HTERT RPE-1 (cell line): Measurements from ENCODE around the gene KRTAP21-2.
"Not testable (repeated sequence)": the region's sequence is repeated elsewhere in the genome, so short reads cannot be mapped to it uniquely, and the experiment has no call there.

ENCODE experiments used
- in situ Hi-C: fragments of 300-500 bp; cut with MboI; formaldehyde crosslinking; loops from 4 replicates; pipeline ENCODE4 v1.14.3; 2020; ENCODE audit warnings: low sequenced_read_pairs

The KRTAP21-2 gene

DNA sequence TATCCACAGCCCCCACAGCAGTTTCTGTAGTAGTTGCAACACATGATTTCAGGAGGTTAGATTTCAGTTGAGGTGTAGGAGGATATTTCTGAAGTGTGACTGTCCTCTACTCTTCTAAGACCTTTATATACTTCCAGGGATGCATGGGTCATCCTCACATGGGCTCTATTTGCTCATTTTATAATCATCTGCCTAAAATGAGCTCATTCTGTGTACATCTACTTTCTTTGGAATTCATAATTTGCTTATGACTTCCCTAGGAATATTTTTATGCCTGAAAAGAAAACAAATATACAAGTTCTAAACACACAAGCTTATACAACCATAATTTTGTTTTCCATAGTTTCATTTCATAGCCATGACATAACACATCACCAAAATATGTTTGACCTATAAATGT, at the start of gene KRTAP21-2:
Gene KRTAP21-2, minus strand, starts transcription at position 101 of the 400 bp plus-strand sequence. Its CDS starts 57 bp downstream, at position 44.
- in situ Hi-C loops = no loop called here

DNA sequence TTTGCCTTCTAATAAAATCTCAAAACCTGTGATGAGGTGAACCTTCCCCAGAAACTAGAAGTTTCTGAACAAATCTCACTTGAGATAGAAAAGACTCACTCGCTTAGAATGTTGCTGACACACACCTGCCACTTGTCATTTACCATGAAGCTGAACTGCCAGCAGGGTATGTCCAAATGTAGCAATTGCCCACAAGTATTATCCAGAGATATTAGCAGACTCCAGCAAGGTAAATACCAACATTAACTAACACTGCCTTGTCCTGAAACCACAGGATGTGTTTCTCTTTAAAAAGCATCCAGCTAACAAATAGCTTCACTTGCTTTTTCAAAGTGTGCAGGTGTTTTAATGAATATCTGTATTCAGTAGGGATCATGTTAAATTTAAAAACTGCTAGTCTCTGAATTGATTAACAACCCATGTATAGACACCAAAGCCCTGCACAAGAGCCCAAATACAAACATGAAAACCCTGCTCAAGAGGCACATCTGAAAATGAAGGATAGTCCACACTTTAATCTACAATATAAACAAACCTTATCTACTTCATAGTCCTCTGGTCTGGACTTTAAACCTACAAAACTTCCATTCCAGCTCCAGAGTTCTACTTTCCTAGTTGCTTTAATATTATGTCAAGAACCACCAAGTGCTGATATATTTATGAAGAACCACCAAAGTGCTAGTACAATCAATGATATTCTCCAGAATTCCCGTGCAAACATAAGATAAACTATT, 46.7 kb upstream of the KRTAP21-2 start:
- in situ Hi-C loops = no loop called here

DNA sequence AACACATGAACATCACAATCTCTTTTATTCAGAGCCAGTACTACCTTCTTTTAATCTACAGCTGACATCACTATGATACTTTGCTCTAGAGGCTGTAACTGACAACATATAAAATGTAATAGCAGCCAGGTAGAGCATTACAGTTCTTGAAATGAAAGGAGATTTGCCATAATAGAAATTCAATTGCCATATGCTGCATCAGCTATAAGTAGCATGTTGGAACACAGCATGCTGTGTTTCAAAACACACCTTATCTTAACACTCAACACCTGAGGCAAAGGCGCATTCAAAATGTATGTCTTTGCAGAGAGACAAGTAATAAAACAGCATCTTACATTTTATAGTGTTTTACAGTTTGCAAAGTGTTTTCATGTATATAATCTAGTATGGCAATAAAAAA, 32.2 kb upstream of the KRTAP21-2 start:
- in situ Hi-C loops = no loop called here

DNA sequence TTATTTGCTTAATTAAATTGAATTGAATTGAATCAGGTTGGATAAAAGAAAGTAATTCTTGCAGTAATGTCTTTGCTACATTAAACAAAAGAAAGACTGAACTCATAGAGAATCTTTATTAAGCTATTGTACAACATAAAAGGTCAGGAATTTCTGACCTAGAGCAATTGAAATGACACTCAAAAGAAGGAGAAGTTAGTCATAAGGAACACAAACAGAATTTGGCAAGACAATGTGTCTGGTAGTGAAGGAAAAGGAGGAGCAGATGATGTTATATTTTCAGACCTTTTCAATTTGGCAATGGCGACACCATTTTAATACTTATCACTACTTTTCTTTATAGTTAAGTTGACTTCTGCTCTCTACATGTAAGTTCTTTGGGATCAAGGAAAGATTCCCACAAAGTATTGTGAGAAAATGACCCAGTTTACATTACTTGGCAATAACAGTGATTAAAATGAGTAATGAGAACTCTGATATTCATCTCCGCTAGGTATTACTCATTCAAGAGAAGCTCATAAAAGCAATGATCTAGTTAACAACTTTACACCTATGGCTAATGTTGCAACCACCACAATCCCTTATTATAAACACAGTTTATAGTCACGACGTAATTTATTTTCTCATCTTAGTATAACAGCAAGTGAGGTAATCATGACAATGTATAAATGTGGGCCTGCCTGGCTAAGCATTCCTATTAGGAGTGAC, 22.8 kb upstream of the KRTAP21-2 start:
- in situ Hi-C loops = no loop called here

DNA sequence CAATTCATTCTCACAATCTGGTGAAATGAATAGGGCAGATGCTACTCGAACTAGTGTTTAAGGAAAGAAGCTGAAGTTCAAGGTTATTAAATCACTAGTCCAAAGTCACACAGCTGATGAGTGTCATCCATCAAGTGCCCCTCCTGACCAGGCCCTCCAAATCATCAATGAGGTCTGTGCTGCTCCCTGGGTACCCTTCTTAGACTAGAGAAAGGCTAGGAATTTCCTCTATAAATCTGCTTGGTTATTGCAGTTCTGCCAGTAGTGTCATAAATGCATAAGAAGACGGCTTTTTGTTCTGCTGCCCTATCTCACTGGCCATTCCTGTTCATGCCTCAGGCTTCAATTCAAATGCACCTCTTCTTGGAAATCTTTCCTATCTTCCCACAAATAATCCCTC, 13.7 kb upstream of the KRTAP21-2 start:
- in situ Hi-C loops = no loop called here

DNA sequence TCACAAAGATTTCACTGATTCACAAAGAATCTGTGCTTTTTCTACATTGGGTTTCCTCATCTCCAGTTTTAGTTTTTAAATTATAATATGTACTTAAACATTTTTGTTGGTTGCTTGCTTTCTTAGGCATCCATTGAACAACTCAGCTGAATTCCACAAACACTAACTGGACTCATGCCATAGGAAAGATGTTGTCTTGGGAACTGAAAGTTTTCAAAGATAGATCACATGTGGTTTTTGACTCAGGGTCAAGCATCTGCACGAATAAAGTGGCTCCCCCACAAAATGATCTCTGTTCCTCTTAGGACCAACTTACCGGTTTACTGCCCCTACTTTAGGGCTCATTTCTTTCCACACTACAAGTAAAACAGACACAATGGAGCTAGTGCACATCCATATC, 11.2 kb upstream of the KRTAP21-2 start:
- in situ Hi-C loops = no loop called here

DNA sequence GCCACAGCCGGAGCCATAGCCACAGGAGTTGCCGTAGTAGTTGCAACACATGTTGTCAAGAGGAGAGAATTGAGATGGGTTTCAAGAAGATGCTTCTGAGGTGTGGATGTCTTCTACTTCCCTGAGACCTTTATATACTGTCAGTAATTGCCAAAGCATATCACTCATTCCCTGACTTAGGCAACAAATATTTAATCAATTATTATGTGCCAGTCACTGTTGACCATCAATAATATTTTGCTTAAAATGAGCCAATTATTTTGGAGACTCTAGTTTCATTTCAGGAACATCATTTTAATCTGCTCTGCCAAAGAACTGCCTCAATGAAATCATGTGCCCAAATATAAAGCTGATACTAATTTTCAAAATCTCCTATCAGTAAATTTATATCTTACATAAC, 8.3 kb upstream of the KRTAP21-2 start, which contains the start of gene KRTAP21-1:
Gene KRTAP21-1, minus strand, starts transcription at position 101 of the 400 bp plus-strand sequence. Its CDS starts 50 bp downstream, at position 51.
- in situ Hi-C loops = not testable (repeated sequence)

DNA sequence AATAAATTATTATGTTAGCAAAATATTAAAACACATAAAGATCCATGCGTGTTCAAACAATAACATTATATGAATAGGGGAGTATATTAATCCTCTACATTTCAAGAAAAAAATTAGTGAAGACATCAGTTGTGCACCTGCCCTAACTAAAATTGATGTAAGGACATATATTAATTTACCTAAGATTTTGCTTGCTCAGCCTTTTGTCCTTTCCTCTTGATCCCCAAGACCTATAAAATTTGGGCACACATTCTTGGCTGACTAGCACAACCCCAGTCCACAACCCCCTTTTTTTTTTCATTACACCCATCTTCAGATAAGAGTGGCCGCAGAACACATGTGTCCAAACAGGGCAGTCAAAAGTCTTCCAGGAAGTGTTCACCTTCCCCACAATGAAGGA, 6.6 kb downstream of the KRTAP21-2 start:
- in situ Hi-C loops = no loop called here

DNA sequence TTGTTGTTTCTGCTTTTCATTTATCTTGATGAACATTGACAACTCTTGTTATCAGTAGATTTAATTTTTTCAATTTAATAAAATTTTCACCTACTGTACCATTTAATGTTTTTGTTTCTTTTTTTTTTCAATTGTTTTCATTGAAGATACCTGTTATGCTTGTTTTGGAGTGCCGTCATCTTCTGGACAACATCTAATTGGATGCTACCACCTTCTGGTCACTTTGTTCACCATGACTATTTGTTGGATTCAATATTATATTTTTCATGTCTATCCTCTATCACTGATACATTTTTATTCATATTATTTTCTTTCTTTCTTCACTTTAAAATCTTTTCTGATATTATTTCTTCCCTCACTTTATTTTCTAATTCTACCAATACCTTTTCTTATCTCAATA, 14.0 kb downstream of the KRTAP21-2 start:
- in situ Hi-C loops = no loop called here

DNA sequence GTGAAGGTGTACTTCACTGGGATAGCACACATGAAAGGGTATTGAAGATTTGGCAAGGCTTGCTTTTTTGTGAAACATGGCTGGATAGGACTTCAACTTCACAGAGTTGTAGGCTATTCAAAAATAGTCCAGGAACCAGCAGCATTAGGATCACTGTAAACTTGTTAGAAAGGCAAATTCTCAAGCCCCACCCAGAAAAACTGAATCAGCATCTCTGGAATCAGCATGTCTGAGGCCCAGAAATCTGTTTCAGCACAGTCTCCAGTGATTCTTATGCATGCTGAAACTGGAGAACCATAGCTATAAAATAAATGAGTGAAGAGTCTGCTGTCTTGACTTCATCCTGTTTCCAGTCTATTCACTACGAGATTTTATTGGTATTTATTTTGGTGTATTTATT, 20.3 kb downstream of the KRTAP21-2 start:
- in situ Hi-C loops = no loop called here

DNA sequence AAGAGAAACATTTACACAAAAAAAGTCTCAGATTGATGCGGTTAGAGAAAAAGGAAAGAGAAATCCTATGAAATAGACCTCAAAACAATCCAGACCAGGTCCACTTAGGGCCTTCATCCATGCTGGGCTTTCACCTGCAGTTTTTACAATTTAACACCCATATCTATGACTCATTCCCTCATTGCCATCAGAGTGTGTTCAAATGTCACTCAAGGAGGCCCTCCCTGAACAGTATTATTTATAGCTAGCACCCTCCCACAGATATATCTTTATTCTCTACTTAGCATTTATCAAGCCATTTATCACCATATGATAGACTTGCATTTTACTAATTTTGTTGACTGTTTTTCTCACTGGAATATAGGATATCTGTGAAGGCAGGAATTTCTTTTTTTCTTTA, 27.7 kb downstream of the KRTAP21-2 start:
- in situ Hi-C loops = no loop called here

DNA sequence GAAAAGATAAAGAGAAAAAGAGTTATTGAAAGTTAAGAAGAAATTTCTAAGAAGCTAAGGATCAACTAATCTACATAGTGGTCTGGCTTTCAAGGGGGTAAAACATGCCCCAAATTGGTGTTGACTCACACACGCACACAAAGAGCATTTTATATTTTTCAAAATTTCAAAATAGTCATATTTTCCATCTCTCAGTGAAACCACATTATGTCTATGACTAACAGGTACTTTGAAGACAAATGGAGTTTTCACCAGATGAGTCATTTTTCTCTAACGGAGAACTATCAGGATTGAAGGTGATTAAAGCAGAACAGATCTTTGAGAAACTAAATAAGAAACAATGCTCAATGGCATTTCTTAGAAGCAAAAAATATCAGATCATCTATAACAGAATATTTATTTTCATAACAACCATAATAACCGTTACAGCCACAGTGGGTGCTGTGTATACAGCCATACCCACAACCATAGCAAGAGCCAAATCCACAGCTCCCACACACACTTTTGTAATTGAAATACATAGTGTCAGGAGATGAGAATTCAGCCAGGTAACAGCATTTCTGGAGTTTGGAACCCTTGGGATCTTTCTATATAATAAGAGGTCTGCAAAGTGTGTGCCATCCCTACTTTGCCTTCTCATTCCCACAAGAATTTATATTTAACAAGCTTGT, 28.7 kb downstream of the KRTAP21-2 start, which contains the start of gene KRTAP21-3:
Gene KRTAP21-3, minus strand, starts transcription at position 539 of the 671 bp plus-strand sequence. Its CDS starts 18 bp downstream, at position 521.
- in situ Hi-C loops = no loop called here

DNA sequence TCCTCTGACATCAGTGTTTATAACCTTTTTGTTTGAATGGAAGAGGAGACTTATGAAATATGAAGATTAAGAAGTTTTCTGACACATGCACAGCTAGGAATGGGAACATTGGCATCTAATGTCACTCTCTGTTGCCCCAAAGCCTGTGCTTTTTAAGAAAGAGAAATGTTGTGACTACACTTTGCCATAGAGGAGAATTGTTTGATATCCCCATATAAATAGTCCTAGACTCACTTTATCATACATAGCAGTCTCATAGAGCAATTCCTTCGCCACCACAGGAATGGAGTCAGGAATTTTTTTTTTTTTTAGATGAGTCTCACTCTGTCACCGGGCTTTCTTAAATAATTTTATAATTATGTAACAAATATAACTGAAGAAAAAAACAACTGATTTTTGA, 30.0 kb downstream of the KRTAP21-2 start:
- in situ Hi-C loops = no loop called here

DNA sequence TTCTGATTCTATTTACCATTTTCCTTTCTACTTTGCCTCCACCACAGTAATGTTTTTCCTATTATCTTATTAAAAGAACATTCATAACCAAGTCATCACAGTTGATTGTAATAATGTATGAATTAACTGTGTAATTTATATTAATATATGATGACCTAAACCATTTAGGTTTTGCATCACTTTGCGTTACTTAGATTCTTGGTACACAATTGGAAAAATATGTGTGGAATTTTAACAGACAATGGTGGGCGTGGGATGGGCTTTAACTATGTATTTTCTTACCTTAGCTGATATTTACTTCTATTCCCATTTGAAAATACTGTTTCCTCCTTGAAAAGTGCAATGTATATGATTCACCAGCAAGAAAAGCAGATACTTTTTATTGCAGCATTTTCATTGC, 32.1 kb downstream of the KRTAP21-2 start:
- in situ Hi-C loops = no loop called here

DNA sequence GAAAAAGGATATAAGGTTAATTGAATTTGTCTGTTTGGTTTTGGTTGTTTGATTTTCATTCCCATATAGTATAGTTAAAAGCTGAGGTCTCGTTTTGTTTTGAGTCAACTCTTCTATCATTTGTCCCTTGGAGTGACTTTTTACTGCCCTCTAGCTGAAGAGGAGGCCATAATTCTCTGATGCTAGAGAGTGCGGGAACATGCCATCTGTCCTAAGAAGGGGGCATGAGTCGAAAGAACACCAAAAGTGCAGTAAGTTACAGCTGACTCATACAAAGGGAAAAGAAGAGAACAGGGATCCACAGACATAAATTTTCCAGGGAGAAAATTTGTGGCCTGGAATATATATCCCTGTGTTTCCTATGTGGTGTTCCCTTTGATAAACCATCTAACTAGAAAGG, 32.6 kb downstream of the KRTAP21-2 start:
- in situ Hi-C loops = no loop called here

DNA sequence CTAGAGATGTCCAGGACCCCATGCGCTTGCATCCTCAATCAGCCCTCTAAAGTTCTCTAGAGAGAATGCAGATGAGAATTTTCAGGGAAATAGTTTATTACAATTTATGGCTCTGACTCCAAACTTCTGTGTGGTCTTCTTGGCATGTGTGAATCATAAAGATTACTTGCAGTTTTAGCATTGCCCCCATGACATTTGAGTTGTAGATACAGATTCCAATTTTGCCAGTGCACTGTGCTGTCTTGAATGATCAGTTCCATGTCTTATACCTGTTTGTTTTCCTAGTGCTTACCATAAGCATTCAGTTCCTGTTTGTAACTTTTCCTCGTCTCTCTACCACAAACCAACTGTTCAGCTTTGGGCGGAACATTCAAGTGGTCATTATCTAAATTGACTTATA, 33.3 kb downstream of the KRTAP21-2 start:
- in situ Hi-C loops = no loop called here

DNA sequence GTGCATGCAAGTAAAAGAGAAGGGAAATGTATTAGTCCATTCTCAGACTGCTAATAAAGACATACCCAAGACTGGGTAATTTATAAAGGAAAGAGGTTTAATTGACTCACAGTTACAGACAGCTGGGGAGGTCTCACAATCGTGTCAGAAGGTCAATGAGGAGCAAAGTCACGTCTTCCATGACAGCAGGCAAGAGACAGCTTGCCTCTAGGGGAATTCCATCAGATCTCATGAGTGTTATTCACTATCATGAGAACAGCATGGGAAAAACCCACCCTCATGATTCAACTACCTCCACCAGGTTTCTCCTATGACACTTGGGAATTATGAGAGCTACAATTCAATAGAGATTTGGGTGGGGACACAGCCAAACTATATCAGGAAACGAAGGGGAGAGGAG, 36.6 kb downstream of the KRTAP21-2 start:
- in situ Hi-C loops = no loop called here

DNA sequence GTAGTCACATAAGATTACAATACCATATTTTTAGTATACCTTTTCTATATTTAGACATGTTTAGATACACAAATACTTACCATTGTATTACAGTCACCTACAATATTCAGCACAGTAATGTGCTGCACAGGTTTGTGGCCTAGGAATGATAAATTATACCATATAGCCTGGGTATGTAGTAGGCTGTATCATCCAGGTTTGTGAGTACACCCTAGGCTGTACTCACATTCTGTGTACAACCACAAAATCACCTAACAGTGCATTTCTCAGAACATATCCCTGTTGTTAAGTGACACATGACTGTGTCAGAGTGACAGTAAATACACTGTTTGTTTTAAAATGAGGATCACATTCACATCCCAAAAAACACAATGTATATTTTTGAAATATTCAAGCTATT, 39.6 kb downstream of the KRTAP21-2 start:
- in situ Hi-C loops = no loop called here
